ENCODE results near the gene VAT1. TPM values are rescaled to one million over a fixed set of nuclear protein-coding genes. Genes with fewer than 3 reads are reported as not detected.
A peak's percentile ranks its signal among the peaks of the same experiment; 100 is the strongest.

The VAT1 gene
- total and polyA plus RNA-seq, 9 of the 15 experiments (the other 6 are each of a cell fraction or from before 2014, with no cell fraction given), result 29.4 to 153 (median 66.7) TPM

GRCh38 chr17:43010667-43011308, 11.4 kb downstream of the VAT1 start:
- no peaks in the 10 kb centered on the region; the same call in 1 of the 2 replicates for H3K9me3 ChIP-seq (replicated peaks; ENCODE audit: control insufficient read depth, insufficient read depth, low read depth, low read length)
- 0 out of 3 replicates have a peak overlapping the region, but pooled peaks have one; percentile 2 for H3K27ac ChIP-seq (ENCODE audit: extremely low read depth, low read depth, low read length)
- POLR2A ChIA-PET, result interaction anchor here (0.6 to 4.0 kb wide), 8 partner anchors 8 to 122 kb away, joined by 3 to 31 read pairs (median 6); partner anchors contain the start of genes RPL27 and VAT1
- H3K4me1 ChIP-seq (replicated peaks in 1 of 2; ENCODE audit: control insufficient read depth in 2 of 2, insufficient read depth in 2 of 2, low read length in 2 of 2), result peaks cover 22 to 31% of the 10 kb centered on the region in 2 experiments
- in situ Hi-C loops (cut with MboI), result loop anchor here (10.0 kb wide), 1 partner anchor 304 kb away; no protein-coding TSS in a partner anchor
- H3K4me3 ChIP-seq, result no peak overlapping the region
- DNase-seq (ENCODE audit: extremely low read depth in 1 of 4, low spot score in 3 of 4), result peak in 3 of 4 experiments; percentile 38 to 58 (median 41)
- intact Hi-C loops (cut with micrococcal nuclease), result no loop called here
- 38% methylated on average over 5 of the region's 5 CpGs for WGBS (ENCODE audit: insufficient coverage, low coverage, missing lambda C conversion rate)
- BruUV-seq (replicated peaks), result no TSS peak
- peak overlapping the region; percentile 10 to 62; a peak in 1 of 4 replicates for H3K9ac ChIP-seq (ENCODE audit: insufficient read depth in 1 of 2, low read depth in 2 of 2, low read length in 2 of 2)
- CTCF ChIA-PET (ENCODE audit: low intra/inter-chr PET ratio), result no interaction called here
- no peaks in the 10 kb centered on the region for H3K9me1 ChIP-seq (ENCODE audit: control insufficient read depth, insufficient read depth, low read length)
- peak; percentile 77 for FAIRE-seq
- H3K79me2 ChIP-seq (ENCODE audit: control insufficient read depth, insufficient read depth, low read length), result no peaks in the 10 kb centered on the region; the same call in 2 of the 3 replicates
- peak overlapping the region; percentile 33; the same call in 1 of the 2 replicates for H2AFZ ChIP-seq (ENCODE audit: low read depth, low read length)
- peaks cover 28% of the 10 kb centered on the region; the same call in 1 of the 3 replicates for H3K36me3 ChIP-seq (ENCODE audit: control insufficient read depth, insufficient read depth, low read length)
- no peaks in the 10 kb centered on the region; the same call in 1 of the 2 replicates for H4K20me1 ChIP-seq (replicated peaks; ENCODE audit: control insufficient read depth, insufficient read depth, low read length)
- H3K4me2 ChIP-seq (ENCODE audit: insufficient read depth, low read length), result peak overlapping the region; percentile 45; the same call in 1 of the 2 replicates
- no peak for ATAC-seq
- H3K27me3 ChIP-seq (ENCODE audit: control insufficient read depth in 2 of 2, insufficient read depth in 2 of 2, low read length in 2 of 2), result no peaks in the 10 kb centered on the region
- TF ChIP-seq TEAD4 (IDR thresholded peaks at IDR 0.05; ENCODE audit: low read length) (peak; percentile 13; the same call in 1 of the 2 replicates), TEAD4 (CRISPR knock-in tag; IDR thresholded peaks at IDR 0.05; ENCODE audit: borderline replicate concordance) (no peak), SOX6 (IDR thresholded peaks at IDR 0.05) (peak; percentile 55; the same call in 1 of the 2 replicates), FOSL1 (tag; conservative IDR thresholded peaks at IDR 0.05) (peak; percentile 45), SPI1 (IDR thresholded peaks at IDR 0.05; ENCODE audit: borderline replicate concordance, low read depth, low read length) (peak; percentile 26; the same call in 1 of the 2 replicates), CTBP1 (IDR thresholded peaks at IDR 0.05; ENCODE audit: borderline replicate concordance) (peak; percentile 67; the same call in 1 of the 2 replicates), JUND (IDR thresholded peaks at IDR 0.05; ENCODE audit: borderline replicate concordance, low read depth, low read length) (peak; percentile 17; the same call in 1 of the 2 replicates), JUND (tag; IDR thresholded peaks at IDR 0.05; ENCODE audit: borderline replicate concordance, low read depth, low read length) (peak; percentile 36; the same call in 1 of the 3 replicates), KLF13 (tag; IDR thresholded peaks at IDR 0.05; ENCODE audit: borderline replicate concordance, low read depth) (no peak), ZNF699 (CRISPR knock-in tag; IDR thresholded peaks at IDR 0.05; ENCODE audit: insufficient replicate concordance) (no peak), ZNF12 (CRISPR knock-in tag; IDR thresholded peaks at IDR 0.05) (no peak), ZNF24 (IDR thresholded peaks at IDR 0.05) (peak; percentile 99), NFIC (IDR thresholded peaks at IDR 0.05) (peak; percentile 50), NFIX (CRISPR knock-in tag; IDR thresholded peaks at IDR 0.05; ENCODE audit: low read depth) (0 out of 2 replicates have a peak, but pooled peaks have one; percentile 2), FOXJ3 (CRISPR knock-in tag; IDR thresholded peaks at IDR 0.05) (no peak), NR2C1 (IDR thresholded peaks at IDR 0.05) (no peak), NR2C1 (tag; IDR thresholded peaks at IDR 0.05) (0 out of 2 replicates have a peak, but pooled peaks have one; percentile 48), PKNOX1 (IDR thresholded peaks at IDR 0.05) (peak; percentile 40; the same call in 1 of the 2 replicates), NR1H2 (CRISPR knock-in tag; IDR thresholded peaks at IDR 0.05) (no peak), RCOR1 (IDR thresholded peaks at IDR 0.05; ENCODE audit: borderline replicate concordance in 1 of 2, low read depth in 2 of 2, low read length in 2 of 2) (peak in 1 of 2 experiments; percentile 16; a peak in 1 of 4 replicates)

All from K562 (cell line).